Spleen (tissue), 7 donors: Measurements from ENCODE around the gene POU4F2.

Experiments
- CTCF ChIP-seq, 11 experiments: fragments of 200-600 bp in 7 of 11; fragments of 450-650 bp in 4 of 11; sonication (generic) in 4 of 11; IDR thresholded peaks in 8 of 11; conservative IDR thresholded peaks in 3 of 11; 1 replicate in 7 of 11; 2 replicates in 4 of 11; pipeline versions ENCODE4 v1.4.0 to v1.8.0; 2016 to 2021; ENCODE audit warnings: antibody characterized with exemption in 11 of 11, inconsistent platforms in 4 of 11, mild to moderate bottlenecking in 1 of 11
- POLR2A ChIP-seq, 3 donors: fragments of 450-650 bp; IDR thresholded peaks; one replicate each; pipeline ENCODE4 v1.5.1; 2017; ENCODE audit warnings: antibody characterized with exemption in 3 of 3, mild to moderate bottlenecking in 1 of 3
- POLR2AphosphoS5 ChIP-seq, 3 donors: sonication (generic); formaldehyde crosslinking; IDR thresholded peaks; one replicate each; pipeline ENCODE4 v1.5.1; 2017; ENCODE audit warnings: antibody characterized with exemption in 3 of 3
- donor health status: DM: no; HTN: no; CAD: no; lungs with moderate emphysema.
- donor health status: DM: no; HTN: no; CAD: no.
- donor health status: DM: no; HTN: no; CAD: no.

- TF ChIP-seq CTCF (IDR thresholded peaks at IDR 0.05 in 8 of 11, conservative IDR thresholded peaks at IDR 0.05 in 3 of 11) (no peak), POLR2A (IDR thresholded peaks at IDR 0.05) (no peak), POLR2AphosphoS5 (IDR thresholded peaks at IDR 0.05) (no peak)
These were observed 916 bp upstream of the POU4F2 start for GRCh38 chr4:146637621-146638332.
